Measurements from ENCODE around the gene CNIH1. TPM values are rescaled to one million over a fixed set of nuclear protein-coding genes. Genes with fewer than 3 reads are reported as not detected.
"Not testable (repeated sequence)": the region's sequence is repeated elsewhere in the genome, so short reads cannot be mapped to it uniquely, and the experiment has no call there.

Gene CNIH1
- total RNA-seq, 1 donor from 2014 or later, result 205 TPM

GRCh38 chr14:54455363-54455762 is 14.2 kb upstream of the CNIH1 start:
- H4K20me1 ChIP-seq (ENCODE audit: low read depth), result no peaks in the 10 kb centered on the region
- no peak overlapping the region for H3K4me3 ChIP-seq
- no peaks in the 10 kb centered on the region for H3K36me3 ChIP-seq
- no peak overlapping the region for H3K27ac Mint-ChIP-seq
- no peaks in the 10 kb centered on the region for H3K9me3 ChIP-seq (ENCODE audit: low read depth)
- H3K4me2 ChIP-seq, result no peak overlapping the region
- H3K27me3 Mint-ChIP-seq (ENCODE audit: insufficient read depth, low read depth), result no peaks in the 10 kb centered on the region
- peaks cover 7% of the 10 kb centered on the region for H3K36me3 Mint-ChIP-seq
- peaks cover 20% of the 10 kb centered on the region for H3K9me3 Mint-ChIP-seq
- no peak overlapping the region for H3K4me3 Mint-ChIP-seq
- H3K79me2 ChIP-seq (ENCODE audit: low read depth), result no peaks in the 10 kb centered on the region
- H3F3A ChIP-seq (ENCODE audit: low read depth), result no peaks in the 10 kb centered on the region
- no peaks in the 10 kb centered on the region for H3K27me3 ChIP-seq
- H3K4me1 ChIP-seq, result no peaks in the 10 kb centered on the region
- H3K9ac ChIP-seq, result no peak overlapping the region
- no peak for DNase-seq (ENCODE audit: low spot score)
- no peaks in the 10 kb centered on the region for H3K4me1 Mint-ChIP-seq
- H3K27ac ChIP-seq, result no peak overlapping the region
- TF ChIP-seq EZH2 (IDR thresholded peaks at IDR 0.05) (no peak), EZH2phosphoT487 (IDR thresholded peaks at IDR 0.05) (no peak)
- TF ChIP-seq, protein P1, sequence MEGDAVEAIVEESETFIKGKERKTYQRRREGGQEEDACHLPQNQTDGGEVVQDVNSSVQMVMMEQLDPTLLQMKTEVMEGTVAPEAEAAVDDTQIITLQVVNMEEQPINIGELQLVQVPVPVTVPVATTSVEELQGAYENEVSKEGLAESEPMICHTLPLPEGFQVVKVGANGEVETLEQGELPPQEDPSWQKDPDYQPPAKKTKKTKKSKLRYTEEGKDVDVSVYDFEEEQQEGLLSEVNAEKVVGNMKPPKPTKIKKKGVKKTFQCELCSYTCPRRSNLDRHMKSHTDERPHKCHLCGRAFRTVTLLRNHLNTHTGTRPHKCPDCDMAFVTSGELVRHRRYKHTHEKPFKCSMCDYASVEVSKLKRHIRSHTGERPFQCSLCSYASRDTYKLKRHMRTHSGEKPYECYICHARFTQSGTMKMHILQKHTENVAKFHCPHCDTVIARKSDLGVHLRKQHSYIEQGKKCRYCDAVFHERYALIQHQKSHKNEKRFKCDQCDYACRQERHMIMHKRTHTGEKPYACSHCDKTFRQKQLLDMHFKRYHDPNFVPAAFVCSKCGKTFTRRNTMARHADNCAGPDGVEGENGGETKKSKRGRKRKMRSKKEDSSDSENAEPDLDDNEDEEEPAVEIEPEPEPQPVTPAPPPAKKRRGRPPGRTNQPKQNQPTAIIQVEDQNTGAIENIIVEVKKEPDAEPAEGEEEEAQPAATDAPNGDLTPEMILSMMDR (IDR thresholded peaks at IDR 0.05), result no peak
- no peak overlapping the region for H2AFZ ChIP-seq (replicated peaks)

DNA sequence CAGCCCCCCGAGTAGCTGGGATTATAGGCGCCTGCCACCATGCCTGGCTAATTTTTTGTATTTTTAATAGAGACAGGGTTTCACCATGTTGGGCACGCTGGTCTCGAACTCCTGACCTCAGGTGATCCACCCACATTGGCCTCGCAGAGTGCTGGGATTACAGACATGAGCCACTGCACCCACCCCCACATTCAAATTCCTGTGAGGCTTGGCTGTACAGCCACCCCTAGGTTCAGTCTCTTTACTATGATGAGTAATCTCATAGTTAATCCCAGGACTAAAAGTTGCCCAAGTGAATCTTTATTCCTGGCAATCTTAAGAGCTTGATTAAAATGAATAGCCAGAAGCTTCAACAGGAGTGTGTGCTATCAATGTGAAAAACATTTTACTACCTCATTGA is 12.8 kb upstream of the CNIH1 start:
- H3K27me3 Mint-ChIP-seq (ENCODE audit: insufficient read depth, low read depth); H3K36me3 ChIP-seq; H3K4me1 Mint-ChIP-seq: not testable (repeated sequence)

GRCh38 chr14:54453252-54453651 is 12.1 kb upstream of the CNIH1 start:
- H3K36me3 Mint-ChIP-seq, result no peaks in the 10 kb centered on the region
- no peak for TF ChIP-seq EZH2phosphoT487 (IDR thresholded peaks at IDR 0.05)

More for the DNA sequence above, 12.8 kb upstream of the CNIH1 start:
- not testable (repeated sequence) for H3F3A ChIP-seq (ENCODE audit: low read depth); H2AFZ ChIP-seq (replicated peaks); H3K4me1 ChIP-seq; H3K27ac ChIP-seq; H4K20me1 ChIP-seq (ENCODE audit: low read depth); H3K4me3 Mint-ChIP-seq; H3K4me2 ChIP-seq; H3K27me3 ChIP-seq; H3K36me3 Mint-ChIP-seq; H3K4me3 ChIP-seq; H3K9me3 Mint-ChIP-seq; DNase-seq (ENCODE audit: low spot score); H3K9me3 ChIP-seq (ENCODE audit: low read depth); H3K9ac ChIP-seq; H3K27ac Mint-ChIP-seq; H3K79me2 ChIP-seq (ENCODE audit: low read depth)

DNA sequence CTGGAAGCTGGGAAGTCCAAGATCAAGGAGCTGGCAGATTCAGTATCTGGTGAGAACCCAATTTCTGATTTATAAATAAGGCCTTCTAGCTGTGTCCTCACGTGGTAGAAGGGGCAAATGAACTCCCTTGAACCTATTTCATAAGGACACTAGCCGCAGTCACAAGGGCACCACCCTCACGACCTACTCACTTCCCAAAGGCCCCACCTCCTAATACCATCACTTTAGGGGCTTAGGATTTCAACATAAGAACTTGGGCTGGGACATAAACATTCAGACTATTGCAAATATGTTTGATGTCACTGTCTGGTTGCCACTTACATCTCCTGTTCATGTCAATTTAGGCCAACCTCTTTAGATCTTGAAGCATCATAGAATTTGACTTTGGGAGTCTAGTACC is 10.8 kb upstream of the CNIH1 start:
- no peaks in the 10 kb centered on the region for H3K27me3 ChIP-seq
- no peaks in the 10 kb centered on the region for H3K4me1 ChIP-seq
- Mint-ChIP-seq H3K9me3 (no peaks in the 10 kb centered on the region), H3K27ac (no peak overlapping the region), H3K4me1 (no peaks in the 10 kb centered on the region), H3K4me3 (no peak overlapping the region), H3K27me3 (ENCODE audit: insufficient read depth, low read depth) (no peaks in the 10 kb centered on the region), H3K36me3 (no peaks in the 10 kb centered on the region)
- DNase-seq (ENCODE audit: low spot score), result no peak
- H2AFZ ChIP-seq (replicated peaks), result no peak overlapping the region
- H3K79me2 ChIP-seq (ENCODE audit: low read depth), result no peaks in the 10 kb centered on the region
- H3K4me2 ChIP-seq, result no peak overlapping the region
- no peak overlapping the region for H3K27ac ChIP-seq
- H3K36me3 ChIP-seq, result no peaks in the 10 kb centered on the region
- H3K9me3 ChIP-seq (ENCODE audit: low read depth), result no peaks in the 10 kb centered on the region
- H3F3A ChIP-seq (ENCODE audit: low read depth), result no peaks in the 10 kb centered on the region
- TF ChIP-seq, protein P1 (IDR thresholded peaks at IDR 0.05), result no peak
- TF ChIP-seq EZH2 (IDR thresholded peaks at IDR 0.05), result no peak
- TF ChIP-seq EZH2phosphoT487 (IDR thresholded peaks at IDR 0.05), result no peak
- H3K4me3 ChIP-seq, result no peak overlapping the region
- no peak overlapping the region for H3K9ac ChIP-seq
- H4K20me1 ChIP-seq (ENCODE audit: low read depth), result no peaks in the 10 kb centered on the region

More at GRCh38 chr14:54453252-54453651, 12.1 kb upstream of the CNIH1 start:
- Mint-ChIP-seq H3K9me3 (peaks cover under 1% of the 10 kb centered on the region), H3K4me1 (no peaks in the 10 kb centered on the region), H3K4me3 (no peak overlapping the region), H3K27me3 (ENCODE audit: insufficient read depth, low read depth) (no peaks in the 10 kb centered on the region), H3K27ac (no peak overlapping the region)
- DNase-seq (ENCODE audit: low spot score), result no peak
- no peak overlapping the region for H3K4me2 ChIP-seq
- H3K9ac ChIP-seq, result no peak overlapping the region
- no peaks in the 10 kb centered on the region for H3K27me3 ChIP-seq
- H3F3A ChIP-seq (ENCODE audit: low read depth), result no peaks in the 10 kb centered on the region
- H4K20me1 ChIP-seq (ENCODE audit: low read depth), result no peaks in the 10 kb centered on the region
- H3K27ac ChIP-seq, result no peak overlapping the region
- no peak overlapping the region for H2AFZ ChIP-seq (replicated peaks)
- no peaks in the 10 kb centered on the region for H3K9me3 ChIP-seq (ENCODE audit: low read depth)
- no peaks in the 10 kb centered on the region for H3K79me2 ChIP-seq (ENCODE audit: low read depth)
- no peaks in the 10 kb centered on the region for H3K36me3 ChIP-seq
- H3K4me1 ChIP-seq, result no peaks in the 10 kb centered on the region
- H3K4me3 ChIP-seq, result no peak overlapping the region
